GM19452 (cell line): ENCODE results near the gene C1QTNF4.
"Not testable (repeated sequence)": the region's sequence is repeated elsewhere in the genome, so short reads cannot be mapped to it uniquely, and the experiment has no call there.

Experiments used
- ATAC-seq: cut with Tn5 transposase; IDR thresholded peaks from one replicate; pipeline ENCODE4 v1.9.1; 2021; ENCODE audit not compliant: unreplicated experiment

C1QTNF4 gene

GRCh38 chr11:47593934-47594855 lies at the start of gene C1QTNF4:
TSS of gene C1QTNF4 (minus strand) at chr11:47594411. CDS start at chr11:47590810, 3,601 bp downstream.
- ATAC-seq, result no peak

- peak; percentile 89 for ATAC-seq
These were observed 48.1 kb upstream of the C1QTNF4 start, which contains the start of gene MTCH2 for GRCh38 chr11:47642099-47642855. TSS of gene MTCH2 (minus strand) at chr11:47642559. CDS start at chr11:47642465, 94 bp downstream.

GRCh38 chr11:47641600-47642098 lies 47.4 kb upstream of the C1QTNF4 start:
- no peak for ATAC-seq

GRCh38 chr11:47640506-47640905 lies 46.3 kb upstream of the C1QTNF4 start:
- not testable (repeated sequence) for ATAC-seq

- not testable (repeated sequence) for ATAC-seq
These were observed 42.1 kb upstream of the C1QTNF4 start for GRCh38 chr11:47636331-47636730.

GRCh38 chr11:47631473-47631872 lies 37.3 kb upstream of the C1QTNF4 start:
- ATAC-seq, result no peak

GRCh38 chr11:47628026-47628425 lies 33.8 kb upstream of the C1QTNF4 start:
- ATAC-seq, result no peak

- no peak for ATAC-seq
These were observed 32.0 kb upstream of the C1QTNF4 start for GRCh38 chr11:47626234-47626633.

- no peak for ATAC-seq
These were observed 26.7 kb upstream of the C1QTNF4 start for GRCh38 chr11:47620836-47621378.

- ATAC-seq, result no peak
These were observed 23.2 kb upstream of the C1QTNF4 start for GRCh38 chr11:47617417-47617809.

GRCh38 chr11:47616726-47617416 lies 22.7 kb upstream of the C1QTNF4 start:
- no peak for ATAC-seq

- no peak for ATAC-seq
These were observed 21.0 kb upstream of the C1QTNF4 start for GRCh38 chr11:47615249-47615648.

GRCh38 chr11:47611348-47611794 lies 17.2 kb upstream of the C1QTNF4 start:
- peak; percentile 80 for ATAC-seq

- no peak for ATAC-seq
These were observed 15.5 kb upstream of the C1QTNF4 start for GRCh38 chr11:47609675-47610074.

GRCh38 chr11:47607380-47607779 lies 13.2 kb upstream of the C1QTNF4 start:
- no peak for ATAC-seq

GRCh38 chr11:47606731-47607130 lies 12.5 kb upstream of the C1QTNF4 start:
- no peak for ATAC-seq

GRCh38 chr11:47605921-47606320 lies 11.7 kb upstream of the C1QTNF4 start:
- ATAC-seq, result no peak

GRCh38 chr11:47603295-47603694 lies 9.1 kb upstream of the C1QTNF4 start:
- no peak for ATAC-seq

GRCh38 chr11:47599902-47600301 lies 5.7 kb upstream of the C1QTNF4 start:
- no peak for ATAC-seq

GRCh38 chr11:47595967-47596366 lies 1.8 kb upstream of the C1QTNF4 start:
- ATAC-seq, result no peak

- ATAC-seq, result no peak
These were observed 818 bp upstream of the C1QTNF4 start for GRCh38 chr11:47595029-47595428.
